IMR-90 (cell line): ENCODE results near the gene CDV3. TPM values are rescaled to one million over a fixed set of nuclear protein-coding genes. Genes with fewer than 3 reads are reported as not detected.

Experiments used
- ATAC-seq: fragments of 200-7000 bp; cut with Tn5 transposase; 2 replicates; pipeline ENCODE4 v1.9.1; 2020; ENCODE audit warnings: low read depth, mild to moderate bottlenecking, moderate library complexity
- BruUV-seq: library from RNA; stranded (reverse); fragments of 400-500 nt; replicated peaks from 2 replicates; lab custom pipeline; 2021; lab: Mats Ljungman, UMichigan
- CTCF ChIA-PET: fragments of 300-600 bp; formaldehyde crosslinking; extraction: SDS; loops from one replicate; lab custom pipeline; 2021; ENCODE audit warnings: antibody characterized with exemption; lab: Yijun Ruan, JAX
- POLR2A ChIA-PET: fragments of 300-600 bp; sonication (Branson Sonifier 250); formaldehyde crosslinking; loops from one replicate; lab custom pipeline; 2022; ENCODE audit warnings: antibody characterized with exemption; ENCODE audit not compliant: unreplicated experiment; lab: Charles Lee
- DNase-seq: peaks from one replicate; pipeline ENCODE4 v3.0.0; 2013
- H2AFZ ChIP-seq: replicated peaks from 2 replicates; pipeline ENCODE3; 2013; ENCODE audit warnings: low read length, mild to moderate bottlenecking; ENCODE audit not compliant: poor library complexity
- H2AK5ac ChIP-seq: 2 replicates; pipeline ENCODE4 v1.6.1; 2013; ENCODE audit warnings: low read depth, low read length, inconsistent platforms
- H2AK9ac ChIP-seq: replicated peaks from 2 replicates; pipeline ENCODE3; 2013; ENCODE audit warnings: mild to moderate bottlenecking, low read depth, low read length, moderate library complexity; ENCODE audit not compliant: poor library complexity
- H2BK120ac ChIP-seq: 2 replicates; pipeline ENCODE4 v1.6.1; 2013; ENCODE audit warnings: low read depth, low read length, inconsistent platforms
- H2BK15ac ChIP-seq: 3 replicates; pipeline ENCODE4 v1.6.1; 2013; ENCODE audit warnings: low read depth, low read length, inconsistent platforms
- H2BK20ac ChIP-seq: 2 replicates; pipeline ENCODE4 v1.6.1; 2013; ENCODE audit warnings: low read depth, mild to moderate bottlenecking, inconsistent platforms, low read length, moderate library complexity
- H2BK5ac ChIP-seq: 2 replicates; pipeline ENCODE4 v1.6.1; 2013; ENCODE audit warnings: mild to moderate bottlenecking, low read depth, low read length, inconsistent platforms; ENCODE audit not compliant: poor library complexity, severe bottlenecking
- H3K14ac ChIP-seq: replicated peaks from 2 replicates; pipeline ENCODE4 v1.6.1; 2013; ENCODE audit warnings: low read depth, low read length, inconsistent platforms
- H3K18ac ChIP-seq: 2 replicates; pipeline ENCODE4 v1.6.1; 2013; ENCODE audit warnings: low read depth, low read length, control low read depth
- H3K23ac ChIP-seq: 2 replicates; pipeline ENCODE4 v1.6.1; 2013; ENCODE audit warnings: low read depth, low read length, inconsistent platforms
- H3K27ac ChIP-seq: 2 replicates; pipeline ENCODE4 v1.5.1; 2013; ENCODE audit warnings: mild to moderate bottlenecking, control low read depth, low read length; ENCODE audit not compliant: insufficient read depth
- H3K27me3 ChIP-seq: 2 replicates; pipeline ENCODE4 v1.6.1; 2013; ENCODE audit warnings: low read length; ENCODE audit not compliant: control insufficient read depth, insufficient read depth
- H3K36me3 ChIP-seq: 2 replicates; pipeline ENCODE4 v1.6.1; 2013; ENCODE audit warnings: low read length, mixed read lengths; ENCODE audit not compliant: control insufficient read depth, insufficient read depth
- H3K4ac ChIP-seq: 2 replicates; pipeline ENCODE4 v1.6.1; 2013; ENCODE audit warnings: low read depth, low read length, inconsistent platforms
- H3K4me1 ChIP-seq: 2 replicates; pipeline ENCODE4 v1.6.1; 2013; ENCODE audit warnings: low read length, mixed read lengths; ENCODE audit not compliant: control insufficient read depth, insufficient read depth
- H3K4me2 ChIP-seq: 2 replicates; pipeline ENCODE4 v1.6.1; 2013; ENCODE audit warnings: low read depth, mild to moderate bottlenecking, control low read depth, low read length, moderate library complexity
- H3K4me3 ChIP-seq: 2 replicates; pipeline ENCODE4 v1.5.1; 2013; ENCODE audit warnings: low read depth, mild to moderate bottlenecking, control low read depth, low read length, moderate library complexity; ENCODE audit not compliant: insufficient read depth
- H3K56ac ChIP-seq: 2 replicates; pipeline ENCODE4 v1.6.1; 2013; ENCODE audit warnings: low read length, inconsistent platforms; ENCODE audit not compliant: insufficient read depth; ENCODE audit errors: extremely low read depth
- H3K79me1 ChIP-seq, 2 experiments: 2 replicates each; pipeline ENCODE4 v1.6.1; 2013; ENCODE audit warnings: low read length in 2 of 2, inconsistent platforms in 1 of 2, low read depth in 1 of 2
- H3K9ac ChIP-seq: 2 replicates; pipeline ENCODE4 v1.6.1; 2013; ENCODE audit warnings: low read depth, low read length, control low read depth
- H3K9me1 ChIP-seq: 2 replicates; pipeline ENCODE4 v1.6.1; 2013; ENCODE audit warnings: low read length, inconsistent platforms; ENCODE audit not compliant: insufficient read depth
- H3K9me3 ChIP-seq: 2 replicates; pipeline ENCODE4 v1.6.1; 2013; ENCODE audit warnings: low read length; ENCODE audit not compliant: control insufficient read depth, insufficient read depth
- H4K20me1 ChIP-seq: 2 replicates; pipeline ENCODE4 v1.6.1; 2013; ENCODE audit warnings: low read length, inconsistent platforms; ENCODE audit not compliant: insufficient read depth
- H4K5ac ChIP-seq: 2 replicates; pipeline ENCODE4 v1.6.1; 2013; ENCODE audit warnings: mild to moderate bottlenecking, low read depth, low read length, control low read depth
- H4K8ac ChIP-seq, 2 experiments: 2 replicates each; pipeline ENCODE4 v1.6.1; 2013; ENCODE audit warnings: low read depth in 2 of 2, low read length in 2 of 2, control low read depth in 1 of 2, inconsistent platforms in 1 of 2
- H4K91ac ChIP-seq: 2 replicates; pipeline ENCODE4 v1.6.1; 2013; ENCODE audit warnings: low read depth, low read length, inconsistent platforms; ENCODE audit not compliant: insufficient read depth
- BHLHE40 ChIP-seq: fragments of 150-350 bp; IDR thresholded peaks from 2 replicates; pipeline ENCODE4 v1.6.1; 2016; ENCODE audit warnings: mild to moderate bottlenecking, low read depth, low read length
- CEBPB ChIP-seq: IDR thresholded peaks from 2 replicates; pipeline ENCODE4 v1.6.1; 2012; ENCODE audit warnings: low read depth, low read length, improper control_type of control experiment
- NFE2L2 ChIP-seq: fragments of 150-350 bp; IDR thresholded peaks from 2 replicates; pipeline ENCODE4 v1.6.1; 2016; ENCODE audit warnings: low read depth, mild to moderate bottlenecking, low read length
- USF2 ChIP-seq: fragments of 150-350 bp; IDR thresholded peaks from 2 replicates; pipeline ENCODE4 v1.6.1; 2017; ENCODE audit warnings: mild to moderate bottlenecking, antibody characterized with exemption, low read length, low read depth
- WGBS, 2 experiments: methylation state at CpG; one replicate each; pipeline versions ENCODE4 v1.1.5 to v1.1.7; 2013; ENCODE audit warnings: missing lambda C conversion rate in 2 of 2; ENCODE audit not compliant: insufficient read length in 1 of 2; ENCODE audit errors: extremely low coverage in 2 of 2; 5-methylcytosine and 5-hydroxymethylcytosine counted together
- dilution Hi-C: fragments of 300-500 bp; cut with HindIII; formaldehyde crosslinking; loops from one replicate; pipeline ENCODE4 v1.14.3; 2018; ENCODE audit warnings: low sequenced_read_pairs; ENCODE audit not compliant: unreplicated experiment
- in situ Hi-C: fragments of 300-500 bp; cut with MboI; formaldehyde crosslinking; loops from 3 replicates; pipeline ENCODE4 v1.14.3; 2019; ENCODE audit warnings: low sequenced_read_pairs, inconsistent platforms, mixed read lengths
- intact Hi-C: fragments of 100-400 bp; cut with micrococcal nuclease; formaldehyde crosslinking; loops from 2 replicates; pipeline ENCODE4 v1.10.0; 2022
- polyA plus RNA-seq, 3 experiments: library from polyadenylated mRNA; depleted of rRNA; stranded (reverse); fragments of >200 nt; gene quantifications; 2 replicates each; pipeline ENCODE4 v1.2.3, GENCODE V29; 2012; ENCODE audit warnings: low replicate concordance in 1 of 3
- total RNA-seq: library from RNA; depleted of rRNA; stranded (reverse); fragments of >200 nt; gene quantifications from 2 replicates; pipeline ENCODE4 v1.2.3, GENCODE V29; 2012

CDV3 gene
- total and polyA plus RNA-seq, 2 of the 4 experiments (the other 2 are of a cell fraction), result 93.6 to 120 TPM

DNA sequence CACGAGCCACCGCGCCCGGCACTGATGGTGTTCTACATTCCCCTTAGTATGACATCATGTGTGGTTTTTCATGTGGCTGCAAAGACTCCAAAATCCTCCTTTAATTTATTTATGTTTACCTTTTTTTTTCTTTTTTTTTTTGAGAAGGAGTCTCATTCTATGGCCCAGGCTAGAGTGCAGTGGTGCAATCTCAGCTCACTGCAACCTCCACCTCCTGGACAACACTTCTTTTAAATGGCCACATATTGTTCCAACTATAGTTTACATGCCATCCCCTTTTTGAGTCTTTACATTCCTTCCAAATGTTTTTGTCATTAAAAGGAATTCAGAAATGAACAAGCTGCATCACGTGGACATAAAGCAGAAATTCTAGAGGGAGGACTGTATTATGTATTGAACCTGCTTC lies 10.3 kb upstream of the CDV3 start:
- ChIA-PET POLR2A (interaction anchor here (2.3 kb wide), 1 partner anchor 10 kb away, joined by 8 read pairs; the partner anchor contains the start of gene CDV3), CTCF (interaction anchor here (0.8 kb wide), 1 partner anchor 13 kb away, joined by 3 read pairs; no protein-coding TSS in a partner anchor)
- intact Hi-C loops (no loop called here), in situ Hi-C loops (no loop called here), dilution Hi-C loops (no loop called here)
- no peaks in the 10 kb centered on the region for H3K36me3 ChIP-seq
- H4K5ac ChIP-seq, result no peak overlapping the region
- peaks cover 11% of the 10 kb centered on the region for H3K4me1 ChIP-seq
- H3K4me2 ChIP-seq, result no peak overlapping the region
- no peak overlapping the region for H4K91ac ChIP-seq
- no peak overlapping the region; the same call in 2 of the 3 replicates for H2BK15ac ChIP-seq
- peak; percentile 73 for ATAC-seq
- no peak overlapping the region for H2AFZ ChIP-seq
- peak overlapping the region; percentile 79; the same call in 1 of the 2 replicates for H2BK120ac ChIP-seq
- H3K4ac ChIP-seq, result no peak overlapping the region
- no peak overlapping the region for H4K8ac ChIP-seq
- no peaks in the 10 kb centered on the region; a peak in 1 of 4 replicates for H3K79me1 ChIP-seq
- peak overlapping the region; percentile 64 for H2BK5ac ChIP-seq
- H3K4me3 ChIP-seq, result no peak overlapping the region
- peak; percentile 61 for DNase-seq
- peaks cover 2% of the 10 kb centered on the region; the same call in 1 of the 2 replicates for H3K9me3 ChIP-seq
- H3K18ac ChIP-seq, result peak overlapping the region; percentile 70; the same call in 1 of the 2 replicates
- no peak overlapping the region for H2AK9ac ChIP-seq
- H4K20me1 ChIP-seq, result no peaks in the 10 kb centered on the region
- no peak overlapping the region for H3K9ac ChIP-seq
- WGBS, 2 experiments, result no CpG with 5 or more reads among the region's 5 CpGs
- H3K14ac ChIP-seq, result no peak overlapping the region
- H3K9me1 ChIP-seq, result peaks cover 13% of the 10 kb centered on the region; the same call in 1 of the 2 replicates
- no peak overlapping the region for H2BK20ac ChIP-seq
- H3K23ac ChIP-seq, result no peak overlapping the region
- no peaks in the 10 kb centered on the region for H3K27me3 ChIP-seq
- no peak overlapping the region for H3K56ac ChIP-seq
- BruUV-seq, result no TSS peak
- no peak overlapping the region for H3K27ac ChIP-seq
- no peak for TF ChIP-seq NFE2L2
- TF ChIP-seq USF2, result peak; percentile 86
- TF ChIP-seq CEBPB, result no peak
- TF ChIP-seq BHLHE40, result peak; percentile 46; the same call in 1 of the 2 replicates
- no peak overlapping the region for H2AK5ac ChIP-seq
